ENCODE results near the gene XAB2. TPM values are rescaled to one million over a fixed set of nuclear protein-coding genes. Genes with fewer than 3 reads are reported as not detected.
A peak's percentile ranks its signal among the peaks of the same experiment; 100 is the strongest.

XAB2 gene
- total RNA-seq = 10 to 100 TPM; 26.6 to 61.9 (median 33.7) TPM

- peaks cover 12 to 24% (median 20%) of the 10 kb centered on the region in 4 donors for H3K4me1 ChIP-seq
- H3K27me3 ChIP-seq = no peaks in the 10 kb centered on the region
- TF ChIP-seq, protein P1, sequence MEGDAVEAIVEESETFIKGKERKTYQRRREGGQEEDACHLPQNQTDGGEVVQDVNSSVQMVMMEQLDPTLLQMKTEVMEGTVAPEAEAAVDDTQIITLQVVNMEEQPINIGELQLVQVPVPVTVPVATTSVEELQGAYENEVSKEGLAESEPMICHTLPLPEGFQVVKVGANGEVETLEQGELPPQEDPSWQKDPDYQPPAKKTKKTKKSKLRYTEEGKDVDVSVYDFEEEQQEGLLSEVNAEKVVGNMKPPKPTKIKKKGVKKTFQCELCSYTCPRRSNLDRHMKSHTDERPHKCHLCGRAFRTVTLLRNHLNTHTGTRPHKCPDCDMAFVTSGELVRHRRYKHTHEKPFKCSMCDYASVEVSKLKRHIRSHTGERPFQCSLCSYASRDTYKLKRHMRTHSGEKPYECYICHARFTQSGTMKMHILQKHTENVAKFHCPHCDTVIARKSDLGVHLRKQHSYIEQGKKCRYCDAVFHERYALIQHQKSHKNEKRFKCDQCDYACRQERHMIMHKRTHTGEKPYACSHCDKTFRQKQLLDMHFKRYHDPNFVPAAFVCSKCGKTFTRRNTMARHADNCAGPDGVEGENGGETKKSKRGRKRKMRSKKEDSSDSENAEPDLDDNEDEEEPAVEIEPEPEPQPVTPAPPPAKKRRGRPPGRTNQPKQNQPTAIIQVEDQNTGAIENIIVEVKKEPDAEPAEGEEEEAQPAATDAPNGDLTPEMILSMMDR (IDR thresholded peaks at IDR 0.05) = no peak
- peak; percentile 34 to 36 for TF ChIP-seq POLR2A (IDR thresholded peaks at IDR 0.05)
- DNase-seq = peak; percentile 96 to 99 (median 96)
- peak within 1 kb of the TSS; percentile 74 to 82 (median 82) for H3K27ac ChIP-seq
- H3K36me3 ChIP-seq = peaks cover 0 to 20% (median 0%) of the 10 kb centered on the region in 3 donors
- no peaks in the 10 kb centered on the region for H3K9me3 ChIP-seq
- peak within 1 kb of the TSS; percentile 70 to 99 (median 88) for H3K4me3 ChIP-seq
Observed at GRCh38 chr19:7629347-7630054, at the start of gene XAB2, which contains the start of gene PET100. XAB2 (minus strand) TSS chr19:7629545; CDS start chr19:7629527, 18 bp downstream. PET100 (plus strand) TSS chr19:7629793; CDS start chr19:7629834, 41 bp downstream.

- no peak overlapping the region for H3K4me3 ChIP-seq
- H3K4me1 ChIP-seq = peaks cover 0 to 18% (median 2%) of the 10 kb centered on the region in 4 donors
- TF ChIP-seq, protein P1 (IDR thresholded peaks at IDR 0.05) = no peak
- TF ChIP-seq POLR2A (IDR thresholded peaks at IDR 0.05) = no peak
- DNase-seq = no peak
- no peak overlapping the region for H3K27ac ChIP-seq
- H3K9me3 ChIP-seq = no peaks in the 10 kb centered on the region
- no peaks in the 10 kb centered on the region for H3K27me3 ChIP-seq
- H3K36me3 ChIP-seq = peaks cover 0 to 6% (median 0%) of the 10 kb centered on the region in 3 donors
Observed at GRCh38 chr19:7677669-7678311, 48.4 kb upstream of the XAB2 start.

GRCh38 chr19:7676854-7677253, 47.5 kb upstream of the XAB2 start, which contains the start of gene MCEMP1:
MCEMP1 (plus strand) TSS chr19:7677090; CDS start chr19:7677121, 31 bp downstream.
- Histone ChIP-seq H3K4me3 (no peak within 1 kb of the TSS), H3K27ac (no peak within 1 kb of the TSS), H3K9me3 (no peaks in the 10 kb centered on the region), H3K36me3 (no peaks in the 10 kb centered on the region), H3K27me3 (no peaks in the 10 kb centered on the region), H3K4me1 (peaks cover 0 to 12% (median 2%) of the 10 kb centered on the region in 4 donors)
- DNase-seq = no peak
- no peak for TF ChIP-seq POLR2A (IDR thresholded peaks at IDR 0.05)
- TF ChIP-seq, protein P1 (IDR thresholded peaks at IDR 0.05) = no peak

GRCh38 chr19:7676376-7676775, 47.0 kb upstream of the XAB2 start:
- TF ChIP-seq, protein P1 (IDR thresholded peaks at IDR 0.05) = no peak
- no peak for TF ChIP-seq POLR2A (IDR thresholded peaks at IDR 0.05)
- peak in 1 of 3 donors; percentile 33 for DNase-seq
- H3K9me3 ChIP-seq = no peaks in the 10 kb centered on the region
- no peak overlapping the region for H3K27ac ChIP-seq
- H3K27me3 ChIP-seq = no peaks in the 10 kb centered on the region
- peaks cover 0 to 11% (median 2%) of the 10 kb centered on the region in 4 donors for H3K4me1 ChIP-seq
- no peak overlapping the region for H3K4me3 ChIP-seq
- H3K36me3 ChIP-seq = no peaks in the 10 kb centered on the region

GRCh38 chr19:7674010-7675005, 45.0 kb upstream of the XAB2 start:
- Histone ChIP-seq H3K4me3 (no peak overlapping the region), H3K4me1 (peaks cover 0 to under 1% (median 0%) of the 10 kb centered on the region in 4 donors), H3K36me3 (no peaks in the 10 kb centered on the region), H3K9me3 (no peaks in the 10 kb centered on the region), H3K27ac (no peak overlapping the region), H3K27me3 (no peaks in the 10 kb centered on the region)
- TF ChIP-seq POLR2A (IDR thresholded peaks at IDR 0.05) = no peak
- TF ChIP-seq, protein P1 (IDR thresholded peaks at IDR 0.05) = no peak
- DNase-seq = peak in 2 of 3 donors; percentile 73 to 79

Measured in Peyer's patch (tissue), 4 donors.